ENCODE results near the gene WDR31.

The WDR31 gene

DNA sequence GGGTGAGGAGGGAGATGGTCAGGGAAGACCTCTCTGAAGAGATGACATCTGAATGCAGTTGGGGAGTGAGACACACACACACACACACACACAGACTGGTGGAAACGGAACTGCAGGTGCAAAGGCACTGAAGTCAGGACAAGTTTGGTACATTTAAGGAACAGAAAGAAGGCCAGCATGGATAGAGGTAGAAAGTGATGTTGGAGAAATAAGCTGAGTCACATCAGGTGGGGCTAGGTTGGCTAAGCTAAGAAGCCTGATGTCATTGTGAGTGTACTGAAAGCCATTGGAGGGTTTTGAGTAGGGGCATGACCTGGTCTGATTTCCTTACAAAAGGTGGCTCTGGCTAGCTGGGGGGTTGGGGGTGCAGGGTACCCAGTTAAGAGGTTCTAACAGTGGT lies 12.3 kb upstream of the WDR31 start:
- Histone ChIP-seq H3K79me2 (ENCODE audit: insufficient read depth, low read depth) (no peaks in the 10 kb centered on the region), H3K4me2 (no peak overlapping the region), H3K27me3 (ENCODE audit: insufficient read depth, low read depth) (no peaks in the 10 kb centered on the region), H4K20me1 (ENCODE audit: insufficient read depth) (no peaks in the 10 kb centered on the region), H3K36me3 (ENCODE audit: insufficient read depth) (no peaks in the 10 kb centered on the region), H2AFZ (ENCODE audit: low read depth) (no peak overlapping the region; the same call in 1 of the 2 replicates), H3K4me1 (ENCODE audit: low read depth, poor library complexity, severe bottlenecking) (peaks cover 33% of the 10 kb centered on the region), H3K27ac (no peak overlapping the region), H3K4me3 (IDR thresholded peaks at IDR 0.05; ENCODE audit: insufficient read depth, low read depth, low read length) (no peak overlapping the region), H3K9ac (no peak overlapping the region)
- TF ChIP-seq, protein P1, sequence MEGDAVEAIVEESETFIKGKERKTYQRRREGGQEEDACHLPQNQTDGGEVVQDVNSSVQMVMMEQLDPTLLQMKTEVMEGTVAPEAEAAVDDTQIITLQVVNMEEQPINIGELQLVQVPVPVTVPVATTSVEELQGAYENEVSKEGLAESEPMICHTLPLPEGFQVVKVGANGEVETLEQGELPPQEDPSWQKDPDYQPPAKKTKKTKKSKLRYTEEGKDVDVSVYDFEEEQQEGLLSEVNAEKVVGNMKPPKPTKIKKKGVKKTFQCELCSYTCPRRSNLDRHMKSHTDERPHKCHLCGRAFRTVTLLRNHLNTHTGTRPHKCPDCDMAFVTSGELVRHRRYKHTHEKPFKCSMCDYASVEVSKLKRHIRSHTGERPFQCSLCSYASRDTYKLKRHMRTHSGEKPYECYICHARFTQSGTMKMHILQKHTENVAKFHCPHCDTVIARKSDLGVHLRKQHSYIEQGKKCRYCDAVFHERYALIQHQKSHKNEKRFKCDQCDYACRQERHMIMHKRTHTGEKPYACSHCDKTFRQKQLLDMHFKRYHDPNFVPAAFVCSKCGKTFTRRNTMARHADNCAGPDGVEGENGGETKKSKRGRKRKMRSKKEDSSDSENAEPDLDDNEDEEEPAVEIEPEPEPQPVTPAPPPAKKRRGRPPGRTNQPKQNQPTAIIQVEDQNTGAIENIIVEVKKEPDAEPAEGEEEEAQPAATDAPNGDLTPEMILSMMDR (conservative IDR thresholded peaks at IDR 0.05; ENCODE audit: low read depth, low read length) = no peak

DNA sequence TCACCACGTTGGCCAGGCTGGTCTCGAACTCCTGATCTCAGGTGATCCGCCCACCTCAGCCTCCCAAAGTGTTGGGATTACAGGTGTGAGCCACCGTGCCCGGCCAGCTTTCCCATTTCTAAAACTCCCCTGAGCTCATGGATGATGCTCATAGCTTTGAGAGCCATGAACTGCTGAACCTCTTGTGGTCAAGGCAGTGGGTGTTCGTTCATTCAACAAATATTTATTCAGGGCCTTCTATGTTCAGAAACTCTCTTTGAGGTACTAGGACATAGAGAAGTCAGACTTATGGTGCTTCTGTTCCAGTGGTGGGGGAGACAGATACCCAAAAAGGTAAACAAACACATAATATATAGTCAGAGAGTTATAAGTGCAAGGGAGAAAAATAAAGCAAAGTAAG lies 11.9 kb upstream of the WDR31 start:
- H3K27ac ChIP-seq = no peak overlapping the region
- H4K20me1 ChIP-seq (ENCODE audit: insufficient read depth) = no peaks in the 10 kb centered on the region
- H3K4me3 ChIP-seq (IDR thresholded peaks at IDR 0.05; ENCODE audit: insufficient read depth, low read depth, low read length) = no peak overlapping the region
- no peak overlapping the region for H3K9ac ChIP-seq
- no peaks in the 10 kb centered on the region for H3K79me2 ChIP-seq (ENCODE audit: insufficient read depth, low read depth)
- no peak overlapping the region; the same call in 1 of the 2 replicates for H2AFZ ChIP-seq (ENCODE audit: low read depth)
- no peak overlapping the region for H3K4me2 ChIP-seq
- TF ChIP-seq, protein P1 (conservative IDR thresholded peaks at IDR 0.05; ENCODE audit: low read depth, low read length) = no peak
- H3K27me3 ChIP-seq (ENCODE audit: insufficient read depth, low read depth) = no peaks in the 10 kb centered on the region
- peaks cover 33% of the 10 kb centered on the region for H3K4me1 ChIP-seq (ENCODE audit: low read depth, poor library complexity, severe bottlenecking)
- no peaks in the 10 kb centered on the region for H3K36me3 ChIP-seq (ENCODE audit: insufficient read depth)

DNA sequence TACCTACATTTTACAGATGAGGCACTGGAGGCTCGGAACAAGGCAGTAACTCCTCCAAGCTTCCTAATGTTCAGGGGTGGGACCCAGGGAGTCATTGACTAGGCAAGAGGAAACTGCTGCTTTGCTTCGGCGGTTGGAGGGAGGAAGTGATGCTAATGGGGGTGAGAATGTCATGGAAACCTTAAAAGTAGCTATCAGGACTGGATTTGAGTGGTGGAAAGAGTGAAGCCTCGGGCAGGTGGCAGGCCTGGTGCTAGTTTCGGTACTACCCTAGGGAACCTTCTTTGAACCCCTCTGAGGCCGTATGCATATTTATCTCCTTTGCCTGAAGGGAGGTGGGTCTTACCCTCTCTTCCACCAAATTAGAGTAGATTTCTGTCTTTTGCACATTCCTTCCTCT lies 10.9 kb upstream of the WDR31 start:
- H3K27me3 ChIP-seq (ENCODE audit: insufficient read depth, low read depth) = no peaks in the 10 kb centered on the region
- TF ChIP-seq, protein P1 (conservative IDR thresholded peaks at IDR 0.05; ENCODE audit: low read depth, low read length) = no peak

GRCh38 chr9:113350107-113350661 lies 10.1 kb upstream of the WDR31 start:
- no peak overlapping the region for H3K4me3 ChIP-seq (IDR thresholded peaks at IDR 0.05; ENCODE audit: insufficient read depth, low read depth, low read length)
- H3K27me3 ChIP-seq (ENCODE audit: insufficient read depth, low read depth) = no peaks in the 10 kb centered on the region
- no peaks in the 10 kb centered on the region for H3K79me2 ChIP-seq (ENCODE audit: insufficient read depth, low read depth)
- peak overlapping the region; percentile 96 for H3K4me2 ChIP-seq
- H2AFZ ChIP-seq (ENCODE audit: low read depth) = peak overlapping the region; percentile 70; the same call in 1 of the 2 replicates
- H3K27ac ChIP-seq = peak overlapping the region; percentile 56
- H3K4me1 ChIP-seq (ENCODE audit: low read depth, poor library complexity, severe bottlenecking) = peaks cover 33% of the 10 kb centered on the region
- no peaks in the 10 kb centered on the region for H3K36me3 ChIP-seq (ENCODE audit: insufficient read depth)
- TF ChIP-seq, protein P1 (conservative IDR thresholded peaks at IDR 0.05; ENCODE audit: low read depth, low read length) = no peak
- H4K20me1 ChIP-seq (ENCODE audit: insufficient read depth) = no peaks in the 10 kb centered on the region
- H3K9ac ChIP-seq = peak overlapping the region; percentile 36; the same call in 1 of the 2 replicates

More for the DNA sequence above, 10.9 kb upstream of the WDR31 start:
- no peak overlapping the region for H3K4me3 ChIP-seq (IDR thresholded peaks at IDR 0.05; ENCODE audit: insufficient read depth, low read depth, low read length)
- H3K4me1 ChIP-seq (ENCODE audit: low read depth, poor library complexity, severe bottlenecking) = peaks cover 33% of the 10 kb centered on the region
- H3K79me2 ChIP-seq (ENCODE audit: insufficient read depth, low read depth) = no peaks in the 10 kb centered on the region
- peak overlapping the region; percentile 36; the same call in 1 of the 2 replicates for H3K9ac ChIP-seq
- no peaks in the 10 kb centered on the region for H4K20me1 ChIP-seq (ENCODE audit: insufficient read depth)
- H3K36me3 ChIP-seq (ENCODE audit: insufficient read depth) = no peaks in the 10 kb centered on the region
- H3K27ac ChIP-seq = peak overlapping the region; percentile 56
- H3K4me2 ChIP-seq = peak overlapping the region; percentile 96
- H2AFZ ChIP-seq (ENCODE audit: low read depth) = peak overlapping the region; percentile 70; the same call in 1 of the 2 replicates
